ENCODE data around the gene CRTC1. TPM values are rescaled to one million over a fixed set of nuclear protein-coding genes. Genes with fewer than 3 reads are reported as not detected.

CRTC1 gene
- total and polyA plus RNA-seq, 9 of the 15 experiments (the other 6 are each of a cell fraction or from before 2014, with no cell fraction given) = 0.25 to 3.8 (median 1.2) TPM; not detected in 2

DNA sequence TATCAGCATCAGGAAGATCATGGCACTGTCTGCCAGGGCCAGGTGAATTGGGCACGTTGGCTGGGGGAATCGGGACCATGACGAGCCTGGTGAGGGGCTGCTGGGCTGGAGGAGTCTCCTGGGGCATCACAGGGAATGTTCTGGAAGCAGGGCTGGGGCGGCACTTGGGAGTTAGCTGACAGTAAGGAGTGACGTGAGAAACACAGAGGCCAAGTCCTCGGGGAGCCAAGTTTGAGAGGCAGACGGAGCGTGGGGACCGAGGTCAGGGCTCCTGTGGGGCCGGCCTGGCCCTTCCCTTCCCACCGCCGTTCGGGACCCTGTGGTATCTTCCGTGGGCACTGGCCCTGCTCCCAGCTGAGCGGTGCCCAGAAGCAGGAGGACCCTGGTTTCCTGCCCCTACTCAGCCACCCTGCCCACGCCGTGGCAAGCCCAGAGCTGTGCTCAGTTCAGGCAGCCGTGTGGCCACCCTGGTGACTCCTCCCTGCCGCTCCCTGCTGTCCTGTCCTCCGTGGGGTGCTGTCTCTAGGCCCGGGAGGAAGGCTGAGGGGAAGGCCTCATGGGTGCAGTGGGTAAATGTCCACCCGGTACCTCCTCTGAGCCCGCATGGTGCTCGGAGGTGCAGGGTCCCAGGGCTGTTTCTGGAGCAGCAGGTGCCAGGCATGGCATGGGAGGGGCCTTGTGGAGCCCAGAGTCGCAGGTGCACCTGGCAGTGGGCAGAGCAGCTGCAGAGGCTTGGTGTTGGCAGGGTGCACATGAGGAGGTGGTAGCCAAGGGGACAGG is 25.2 kb downstream of the CRTC1 start:
- ATAC-seq (no peak), DNase-seq (ENCODE audit: extremely low read depth in 1 of 4, low spot score in 3 of 4) (no peak), FAIRE-seq (no peak)
- no peaks in the 10 kb centered on the region for H3K9me3 ChIP-seq (replicated peaks; ENCODE audit: control insufficient read depth, insufficient read depth, low read depth, low read length)
- H2AFZ ChIP-seq (ENCODE audit: low read depth, low read length) = no peak overlapping the region
- in situ Hi-C loops (cut with MboI) = no loop called here
- CTCF ChIA-PET (ENCODE audit: low intra/inter-chr PET ratio) = no interaction called here
- no peaks in the 10 kb centered on the region for H3K36me3 ChIP-seq (ENCODE audit: control insufficient read depth, insufficient read depth, low read length)
- no peak overlapping the region for H3K4me3 ChIP-seq
- intact Hi-C loops (cut with micrococcal nuclease) = no loop called here
- no peak overlapping the region for H3K27ac ChIP-seq (ENCODE audit: extremely low read depth, low read depth, low read length)
- H3K4me2 ChIP-seq (ENCODE audit: insufficient read depth, low read length) = no peak overlapping the region
- no peaks in the 10 kb centered on the region for H3K9me1 ChIP-seq (ENCODE audit: control insufficient read depth, insufficient read depth, low read length)
- H3K79me2 ChIP-seq (ENCODE audit: control insufficient read depth, insufficient read depth, low read length) = 0 out of 3 replicates have a peak, but pooled peaks cover 6% of the 10 kb centered on the region
- H3K27me3 ChIP-seq (ENCODE audit: control insufficient read depth in 2 of 2, insufficient read depth in 2 of 2, low read length in 2 of 2) = no peaks in the 10 kb centered on the region
- WGBS (ENCODE audit: insufficient coverage, low coverage, missing lambda C conversion rate) = 52% methylated on average over 23 of the region's 25 CpGs
- POLR2A ChIA-PET = interaction anchor here (0.6 to 1.0 kb wide), 3 partner anchors 12 to 53 kb away, joined by 3 read pairs; no protein-coding TSS in a partner anchor
- peak overlapping the region in 1 of 2 experiments; percentile 64; a peak in 2 of 4 replicates for H3K9ac ChIP-seq (ENCODE audit: insufficient read depth in 1 of 2, low read depth in 2 of 2, low read length in 2 of 2)
- H3K4me1 ChIP-seq (replicated peaks in 1 of 2; ENCODE audit: control insufficient read depth in 2 of 2, insufficient read depth in 2 of 2, low read length in 2 of 2) = peaks cover 0 to 27% of the 10 kb centered on the region in 2 experiments; a peak in 1 of 5 replicates
- no TSS peak for BruUV-seq (replicated peaks)
- peaks cover 31% of the 10 kb centered on the region for H4K20me1 ChIP-seq (replicated peaks; ENCODE audit: control insufficient read depth, insufficient read depth, low read length)
- no peak for TF ChIP-seq LARP7 (IDR thresholded peaks at IDR 0.05)
- TF ChIP-seq SRSF9 (IDR thresholded peaks at IDR 0.05; ENCODE audit: borderline replicate concordance, low read depth, low read length) = no peak
- no peak for TF ChIP-seq U2AF2 (optimal IDR thresholded peaks at IDR 0.05; ENCODE audit: low read depth, low read length)
- no peak for TF ChIP-seq CREB5 (CRISPR knock-in tag; IDR thresholded peaks at IDR 0.05)
- no peak for TF ChIP-seq ZSCAN29 (IDR thresholded peaks at IDR 0.05)
- TF ChIP-seq, protein P1, sequence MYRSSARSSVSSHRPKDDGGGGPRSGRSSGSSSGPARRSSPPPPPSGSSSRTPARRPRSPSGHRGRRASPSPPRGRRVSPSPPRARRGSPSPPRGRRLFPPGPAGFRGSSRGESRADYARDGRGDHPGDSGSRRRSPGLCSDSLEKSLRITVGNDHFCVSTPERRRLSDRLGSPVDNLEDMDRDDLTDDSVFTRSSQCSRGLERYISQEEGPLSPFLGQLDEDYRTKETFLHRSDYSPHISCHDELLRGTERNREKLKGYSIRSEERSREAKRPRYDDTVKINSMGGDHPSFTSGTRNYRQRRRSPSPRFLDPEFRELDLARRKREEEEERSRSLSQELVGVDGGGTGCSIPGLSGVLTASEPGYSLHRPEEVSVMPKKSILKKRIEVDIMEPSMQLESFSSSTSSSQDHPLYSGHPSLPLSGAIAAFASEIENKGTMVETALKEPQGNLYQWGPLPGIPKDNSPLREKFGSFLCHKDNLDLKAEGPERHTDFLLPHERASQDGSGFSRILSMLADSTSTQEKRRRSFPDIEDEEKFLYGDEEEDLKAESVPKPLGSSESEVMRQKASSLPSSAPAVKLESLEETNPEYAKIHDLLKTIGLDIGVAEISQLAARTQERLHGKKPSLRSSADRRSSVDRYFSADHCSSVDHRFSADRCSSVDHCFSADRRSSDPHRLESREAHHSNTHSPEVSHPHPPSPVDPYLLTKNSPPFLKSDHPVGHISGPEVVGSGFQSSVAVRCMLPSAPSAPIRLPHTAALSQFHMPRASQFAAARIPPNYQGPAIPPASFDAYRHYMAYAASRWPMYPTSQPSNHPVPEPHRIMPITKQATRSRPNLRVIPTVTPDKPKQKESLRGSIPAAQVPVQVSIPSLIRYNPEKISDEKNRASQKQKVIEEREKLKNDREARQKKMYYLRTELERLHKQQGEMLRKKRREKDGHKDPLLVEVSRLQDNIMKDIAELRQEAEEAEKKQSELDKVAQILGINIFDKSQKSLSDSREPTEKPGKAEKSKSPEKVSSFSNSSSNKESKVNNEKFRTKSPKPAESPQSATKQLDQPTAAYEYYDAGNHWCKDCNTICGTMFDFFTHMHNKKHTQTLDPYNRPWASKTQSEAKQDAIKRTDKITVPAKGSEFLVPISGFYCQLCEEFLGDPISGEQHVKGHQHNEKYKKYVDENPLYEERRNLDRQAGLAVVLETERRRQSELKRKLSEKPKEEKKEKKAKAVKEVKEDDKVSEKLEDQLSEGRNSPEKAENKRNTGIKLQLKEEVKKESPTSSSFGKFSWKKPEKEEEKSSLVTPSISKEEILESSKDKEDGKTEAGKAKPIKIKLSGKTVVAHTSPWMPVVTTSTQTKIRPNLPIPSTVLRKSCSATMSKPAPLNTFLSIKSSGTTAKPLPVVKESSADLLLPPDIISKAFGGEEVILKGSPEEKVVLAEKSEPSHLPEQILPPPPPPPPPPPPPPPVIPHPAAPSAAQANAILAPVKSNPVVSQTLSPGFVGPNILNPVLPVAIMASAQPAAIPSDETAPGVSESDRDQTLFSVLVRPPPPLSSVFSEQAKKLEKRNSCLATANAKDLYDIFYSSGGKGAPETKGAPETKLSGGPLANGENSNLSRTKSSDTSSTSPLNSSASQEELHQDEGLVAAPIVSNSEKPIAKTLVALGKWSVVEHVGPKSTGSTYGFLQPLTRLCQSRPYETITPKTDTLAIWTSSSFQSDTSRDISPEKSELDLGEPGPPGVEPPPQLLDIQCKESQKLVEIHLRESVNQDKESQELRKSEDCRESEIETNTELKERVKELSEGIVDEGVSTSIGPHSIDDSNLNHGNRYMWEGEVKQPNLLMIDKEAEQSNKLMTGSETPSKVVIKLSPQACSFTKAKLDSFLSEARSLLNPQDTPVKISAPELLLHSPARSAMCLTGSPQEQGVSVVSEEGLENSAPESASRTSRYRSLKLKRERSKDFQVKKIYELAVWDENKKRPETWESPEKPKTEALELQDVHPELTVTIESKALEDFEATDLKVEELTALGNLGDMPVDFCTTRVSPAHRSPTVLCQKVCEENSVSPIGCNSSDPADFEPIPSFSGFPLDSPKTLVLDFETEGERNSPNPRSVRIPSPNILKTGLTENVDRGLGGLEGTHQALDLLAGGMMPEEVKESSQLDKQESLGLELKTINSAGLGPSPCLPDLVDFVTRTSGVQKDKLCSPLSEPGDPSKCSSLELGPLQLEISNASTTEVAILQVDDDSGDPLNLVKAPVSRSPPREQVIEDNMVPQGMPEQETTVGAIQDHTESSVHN (IDR thresholded peaks at IDR 0.05; ENCODE audit: borderline replicate concordance in 1 of 2, low read depth in 1 of 2) = no peak
- no peak for TF ChIP-seq MCM3 (IDR thresholded peaks at IDR 0.05)
- no peak for TF ChIP-seq THRB (CRISPR knock-in tag; conservative IDR thresholded peaks at IDR 0.05)
- no peak for TF ChIP-seq HNRNPL (IDR thresholded peaks at IDR 0.05; ENCODE audit: low read depth, low read length)
- TF ChIP-seq HNRNPLL (IDR thresholded peaks at IDR 0.05; ENCODE audit: low read depth, low read length, poor library complexity, severe bottlenecking) = no peak
- no peak for TF ChIP-seq WHSC1 (IDR thresholded peaks at IDR 0.05; ENCODE audit: low read length)

Measured in K562 (cell line).